NCI-H748 (cell line): ENCODE results near the gene ULK1.

Source experiments
- DNase-seq: peaks from one replicate; lab custom pipeline; 2025; ENCODE audit not compliant: unreplicated experiment; lab: John Stamatoyannopoulos, UW

Gene ULK1

GRCh38 chr12:131907379-131908091, 13.1 kb downstream of the ULK1 start:
- DNase-seq, result no peak

GRCh38 chr12:131908092-131909080, 14.0 kb downstream of the ULK1 start:
- DNase-seq, result no peak

- DNase-seq, result no peak
Measured at GRCh38 chr12:131909081-131909751, 14.8 kb downstream of the ULK1 start.

- DNase-seq, result no peak
Measured at GRCh38 chr12:131909752-131910219, 15.4 kb downstream of the ULK1 start.

- no peak for DNase-seq
Measured at GRCh38 chr12:131910302-131911027, 16.0 kb downstream of the ULK1 start.

- no peak for DNase-seq
Measured at GRCh38 chr12:131911028-131911650, 16.7 kb downstream of the ULK1 start.

- no peak for DNase-seq
Measured at GRCh38 chr12:131911851-131912477, 17.5 kb downstream of the ULK1 start.

GRCh38 chr12:131912518-131913274, 18.3 kb downstream of the ULK1 start:
- DNase-seq, result no peak

GRCh38 chr12:131913666-131914065, 19.2 kb downstream of the ULK1 start:
- no peak for DNase-seq

GRCh38 chr12:131914179-131914702, 19.8 kb downstream of the ULK1 start:
- DNase-seq, result no peak

- DNase-seq, result no peak
Measured at GRCh38 chr12:131915000-131915689, 20.7 kb downstream of the ULK1 start.

GRCh38 chr12:131915823-131916222, 21.4 kb downstream of the ULK1 start:
- DNase-seq, result no peak

GRCh38 chr12:131916306-131917138, 22.1 kb downstream of the ULK1 start:
- DNase-seq, result no peak

- DNase-seq, result no peak
Measured at GRCh38 chr12:131917139-131917710, 22.8 kb downstream of the ULK1 start.

- no peak for DNase-seq
Measured at GRCh38 chr12:131917711-131918306, 23.4 kb downstream of the ULK1 start.

GRCh38 chr12:131918311-131919050, 24.1 kb downstream of the ULK1 start:
- DNase-seq, result no peak
